SK-N-MC (cell line): ENCODE results near the gene PHPT1.

Experiments
- EZH2 ChIP-seq: fragments of 200-600 bp; sonication (generic); IDR thresholded peaks from one replicate; pipeline ENCODE4 v1.6.1; 2017; ENCODE audit warnings: antibody characterized with exemption
- POLR2AphosphoS5 ChIP-seq: IDR thresholded peaks from 2 replicates; pipeline ENCODE4 v1.6.1; 2012; ENCODE audit warnings: mild to moderate bottlenecking, low read depth, low read length, borderline replicate concordance

DNA sequence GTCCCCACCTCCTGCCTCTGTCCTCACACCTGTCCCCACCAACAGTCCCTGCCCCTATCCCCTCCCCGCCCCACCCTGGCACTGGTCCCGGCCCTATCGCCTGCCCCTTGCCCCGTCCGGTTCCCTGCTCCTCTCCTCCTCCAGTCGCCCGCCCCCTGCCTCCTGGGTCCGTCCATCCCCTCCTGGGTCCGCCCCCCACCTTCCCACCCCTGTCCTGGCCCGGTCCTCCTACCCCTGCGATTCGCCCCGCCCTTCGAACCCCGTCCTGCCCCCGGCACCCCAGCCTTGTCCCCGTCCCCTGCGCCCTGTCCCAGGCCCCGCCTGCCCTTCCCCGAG is 16.5 kb downstream of the PHPT1 start:
- TF ChIP-seq EZH2 (no peak), POLR2AphosphoS5 (no peak)
